WTC11 (cell line): ENCODE results near the gene SLC9B1. TPM values are rescaled to one million over a fixed set of nuclear protein-coding genes. Genes with fewer than 3 reads are reported as not detected.
A peak's percentile ranks its signal among the peaks of the same experiment; 100 is the strongest.
"Not testable (repeated sequence)": the region's sequence is repeated elsewhere in the genome, so short reads cannot be mapped to it uniquely, and the experiment has no call there.

Source experiments
- ATAC-seq: fragments of 200-7000 bp; cut with Tn5 transposase; 2 replicates; pipeline ENCODE4 v1.10.0; 2021; ENCODE audit warnings: mild to moderate bottlenecking, moderate library complexity
- CTCF ChIA-PET: fragments of 300-600 bp; sonication (Branson Sonifier 250); formaldehyde crosslinking; loops from one replicate; lab custom pipeline; 2021; ENCODE audit warnings: antibody characterized with exemption; lab: Charles Lee
- POLR2A ChIA-PET: fragments of 350-600 bp; sonication (Branson Sonifier 250); formaldehyde crosslinking; loops from one replicate; lab custom pipeline; 2021; ENCODE audit warnings: antibody characterized with exemption; lab: Charles Lee
- DNase-seq: peaks from one replicate; pipeline ENCODE4 v3.0.0; 2021; ENCODE audit warnings: low spot score
- H3K27ac Mint-ChIP-seq: 2 replicates; pipeline ENCODE4 v1.8.0; 2021; ENCODE audit warnings: mixed read lengths
- H3K27me3 Mint-ChIP-seq: 2 replicates; pipeline ENCODE4 v1.8.0; 2021; ENCODE audit warnings: low read depth, mild to moderate bottlenecking, moderate library complexity, mixed read lengths
- H3K36me3 Mint-ChIP-seq: 2 replicates; pipeline ENCODE4 v1.8.0; 2021; ENCODE audit warnings: mixed read lengths
- H3K4me1 Mint-ChIP-seq: 2 replicates; pipeline ENCODE4 v1.8.0; 2022; ENCODE audit warnings: mixed read lengths
- H3K4me3 Mint-ChIP-seq: 2 replicates; pipeline ENCODE4 v1.8.0; 2021; ENCODE audit warnings: mild to moderate bottlenecking, moderate library complexity, mixed read lengths
- H3K9me3 Mint-ChIP-seq: 2 replicates; pipeline ENCODE4 v1.8.0; 2021; ENCODE audit warnings: mixed read lengths
- ATF2 ChIP-seq: sonication (generic); formaldehyde crosslinking; IDR thresholded peaks from 2 replicates; pipeline ENCODE4 v1.8.1; 2022; ENCODE audit warnings: low read depth, missing genetic modification reagents, borderline replicate concordance
- CTCF ChIP-seq: fragments of 200-600 bp; IDR thresholded peaks from 2 replicates; pipeline ENCODE4 v1.8.0; 2022; ENCODE audit warnings: antibody characterized with exemption
- E2F1 ChIP-seq: sonication (generic); formaldehyde crosslinking; IDR thresholded peaks from 2 replicates; pipeline ENCODE4 v1.8.0; 2022; ENCODE audit warnings: mild to moderate bottlenecking, missing genetic modification reagents
- FOXP1 ChIP-seq: sonication (generic); formaldehyde crosslinking; IDR thresholded peaks from 2 replicates; pipeline ENCODE4 v1.8.0; 2022; ENCODE audit warnings: missing genetic modification reagents, mild to moderate bottlenecking, moderate library complexity, borderline replicate concordance
- GABPB1 ChIP-seq: sonication (generic); formaldehyde crosslinking; IDR thresholded peaks from 2 replicates; pipeline ENCODE4 v1.8.1; 2023; ENCODE audit warnings: mild to moderate bottlenecking, missing genetic modification reagents
- HMGXB4 ChIP-seq: sonication (generic); formaldehyde crosslinking; IDR thresholded peaks from 2 replicates; pipeline ENCODE4 v1.8.1; 2023; ENCODE audit warnings: mild to moderate bottlenecking, moderate library complexity, missing genetic modification reagents
- JUN ChIP-seq: sonication (generic); formaldehyde crosslinking; IDR thresholded peaks from 2 replicates; pipeline ENCODE4 v1.8.0; 2023; ENCODE audit warnings: mild to moderate bottlenecking, missing genetic modification reagents
- KAT7 ChIP-seq: sonication (generic); formaldehyde crosslinking; IDR thresholded peaks from 2 replicates; pipeline ENCODE4 v1.8.1; 2023; ENCODE audit warnings: missing genetic modification reagents, mild to moderate bottlenecking, borderline replicate concordance
- MXD4 ChIP-seq: fragments of 250-450 bp; sonication (Bioruptor Pico); IDR thresholded peaks from 2 replicates; pipeline ENCODE4 v1.8.0; 2021; ENCODE audit warnings: mild to moderate bottlenecking, moderate library complexity, borderline replicate concordance
- PRDM15 ChIP-seq: sonication (generic); formaldehyde crosslinking; IDR thresholded peaks from 2 replicates; pipeline ENCODE4 v1.8.0; 2022; ENCODE audit warnings: missing genetic modification reagents
- PREB ChIP-seq: sonication (generic); formaldehyde crosslinking; IDR thresholded peaks from 2 replicates; pipeline ENCODE4 v1.8.1; 2022; ENCODE audit warnings: mild to moderate bottlenecking, missing genetic modification reagents, moderate library complexity, borderline replicate concordance
- SMAD3 ChIP-seq: sonication (generic); formaldehyde crosslinking; IDR thresholded peaks from 2 replicates; pipeline ENCODE4 v1.8.0; 2022; ENCODE audit warnings: missing genetic modification reagents, mild to moderate bottlenecking, borderline replicate concordance
- USF2 ChIP-seq: sonication (generic); formaldehyde crosslinking; IDR thresholded peaks from 2 replicates; pipeline ENCODE4 v1.8.1; 2023; ENCODE audit warnings: mild to moderate bottlenecking, missing genetic modification reagents, moderate library complexity
- ZBTB43 ChIP-seq: sonication (generic); formaldehyde crosslinking; IDR thresholded peaks from 2 replicates; pipeline ENCODE4 v1.8.1; 2023; ENCODE audit warnings: mild to moderate bottlenecking, missing genetic modification reagents
- ZMAT4 ChIP-seq: fragments of 250-450 bp; sonication (Bioruptor Pico); IDR thresholded peaks from 2 replicates; pipeline ENCODE4 v1.9.0; 2021; ENCODE audit warnings: mild to moderate bottlenecking
- ZNF232 ChIP-seq: sonication (generic); formaldehyde crosslinking; IDR thresholded peaks from 2 replicates; pipeline ENCODE4 v1.8.0; 2022; ENCODE audit warnings: mild to moderate bottlenecking, missing genetic modification reagents
- ZNF425 ChIP-seq: fragments of 250-450 bp; sonication (Bioruptor Pico); conservative IDR thresholded peaks from 2 replicates; pipeline ENCODE4 v1.9.0; 2021; ENCODE audit warnings: mild to moderate bottlenecking
- ZNF671 ChIP-seq: fragments of 250-450 bp; sonication (Bioruptor Pico); IDR thresholded peaks from 2 replicates; pipeline ENCODE4 v1.8.0; 2021; ENCODE audit warnings: mild to moderate bottlenecking
- total RNA-seq: library from RNA; stranded (reverse); gene quantifications from 3 replicates; pipeline ENCODE4 v1.2.3, GENCODE V29; 2021

Gene SLC9B1
- total RNA-seq, 1 experiment from 2014 or later, result 0.59 TPM

- Mint-ChIP-seq H3K27ac (no peak overlapping the region), H3K4me3 (no peak overlapping the region), H3K4me1 (peaks cover 12% of the 10 kb centered on the region), H3K27me3 (peaks cover 50% of the 10 kb centered on the region), H3K9me3 (no peaks in the 10 kb centered on the region), H3K36me3 (no peaks in the 10 kb centered on the region)
- no peak for TF ChIP-seq ATF2
- TF ChIP-seq JUN (CRISPR knock-in tag), result no peak
- no peak for TF ChIP-seq MXD4 (CRISPR knock-in tag)
- no peak for TF ChIP-seq PREB (CRISPR knock-in tag)
- no peak for TF ChIP-seq CTCF
- no peak for TF ChIP-seq ZNF425
- no peak for TF ChIP-seq PRDM15 (CRISPR knock-in tag)
- TF ChIP-seq SMAD3, result no peak
- no peak for TF ChIP-seq ZNF232 (CRISPR knock-in tag)
- no peak for TF ChIP-seq ZNF671 (CRISPR knock-in tag)
- TF ChIP-seq E2F1, result no peak
- TF ChIP-seq FOXP1 (CRISPR knock-in tag), result no peak
- TF ChIP-seq ZMAT4 (CRISPR knock-in tag), result no peak
- TF ChIP-seq HMGXB4 (CRISPR knock-in tag), result no peak
- TF ChIP-seq GABPB1 (CRISPR knock-in tag), result no peak
- TF ChIP-seq KAT7 (CRISPR knock-in tag), result no peak
- no peak for TF ChIP-seq USF2 (CRISPR knock-in tag)
- no peak for TF ChIP-seq ZBTB43 (CRISPR knock-in tag)
- no peak for ATAC-seq
- no peak for DNase-seq
- POLR2A ChIA-PET, result no interaction called here
- CTCF ChIA-PET, result no interaction called here
Measured at GRCh38 chr4:102935716-102936115, 83.8 kb downstream of the SLC9B1 start.

- H3K27me3 Mint-ChIP-seq, CTCF ChIA-PET, ATAC-seq, H3K4me1 Mint-ChIP-seq, POLR2A ChIA-PET, H3K4me3 Mint-ChIP-seq, H3K36me3 Mint-ChIP-seq, H3K27ac Mint-ChIP-seq: not testable (repeated sequence)
- H3K9me3 Mint-ChIP-seq, result peaks cover 48% of the 10 kb centered on the region
- DNase-seq, result peak; percentile 13
Measured at GRCh38 chr4:102919697-102920096, 99.8 kb downstream of the SLC9B1 start.
